Measurements from ENCODE around the gene EXOC4. TPM values are rescaled to one million over a fixed set of nuclear protein-coding genes. Genes with fewer than 3 reads are reported as not detected.

The EXOC4 gene
- total RNA-seq, 1 experiment from 2014 or later, result 75.8 TPM

DNA sequence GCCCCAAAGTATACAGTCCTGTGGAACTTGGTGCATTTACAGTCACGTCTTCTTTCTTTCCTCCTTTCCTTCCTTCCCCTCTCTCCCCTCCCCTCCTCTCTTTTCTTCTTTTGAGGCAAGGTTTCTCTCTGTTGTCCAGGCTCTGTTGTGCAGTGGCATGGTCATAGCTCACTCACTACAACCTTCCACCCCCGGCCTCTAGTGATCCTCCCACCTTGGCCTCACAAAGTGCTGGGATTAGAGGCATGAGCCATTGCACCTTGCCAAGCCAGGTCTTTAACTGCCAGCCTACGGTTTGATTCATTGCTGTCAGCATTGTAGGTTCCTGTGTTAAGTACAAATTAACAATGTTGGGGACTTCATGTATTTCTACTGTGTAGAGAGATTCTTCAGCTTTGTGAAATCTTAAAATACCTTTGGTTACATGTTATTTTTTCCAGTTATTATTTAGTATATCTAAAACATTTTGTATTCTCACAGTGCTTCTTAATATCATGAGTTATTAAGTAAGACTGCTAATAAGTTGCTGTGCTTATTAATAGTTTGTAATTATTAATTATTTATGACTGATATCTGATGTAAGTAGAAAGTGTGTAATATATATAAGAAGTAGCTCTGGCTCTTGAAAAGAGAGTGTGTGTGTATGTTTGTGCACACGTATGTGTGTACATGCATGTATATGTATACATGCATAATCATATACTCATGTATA, 320.8 kb downstream of the EXOC4 start:
- no peak overlapping the region for H2BK120ac ChIP-seq (ENCODE audit: low read depth, low read length, poor library complexity, severe bottlenecking)
- Mint-ChIP-seq H3K36me3 (ENCODE audit: insufficient read depth in 1 of 3, low read depth in 3 of 3) (no peaks in the 10 kb centered on the region), H3K4me3 (no peak overlapping the region), H3K27me3 (ENCODE audit: low read depth) (no peaks in the 10 kb centered on the region), H3K9me3 (no peaks in the 10 kb centered on the region), H3K4me1 (peaks cover 13 to 16% of the 10 kb centered on the region in 2 experiments), H3K27ac (0 out of 7 replicates have a peak overlapping the region, but pooled peaks of 1 of the 3 experiments have one; percentile 9)
- H3K4me1 ChIP-seq (ENCODE audit: insufficient read depth, low read length), result no peaks in the 10 kb centered on the region; the same call in 1 of the 2 replicates
- no peak overlapping the region for H4K91ac ChIP-seq (ENCODE audit: insufficient read length, low read depth, low read length)
- no peak overlapping the region for H3K27ac ChIP-seq (ENCODE audit: insufficient read length, low read depth, low read length)
- H3K23me2 ChIP-seq (ENCODE audit: insufficient read length, low read depth, low read length, poor library complexity, severe bottlenecking), result no peaks in the 10 kb centered on the region
- H3K79me2 ChIP-seq (ENCODE audit: insufficient read depth, low read length), result no peaks in the 10 kb centered on the region
- no peak overlapping the region for H2AK5ac ChIP-seq (ENCODE audit: insufficient read length, low read length)
- no peak overlapping the region for H2BK20ac ChIP-seq (ENCODE audit: low read depth, low read length, poor library complexity, severe bottlenecking)
- no peak overlapping the region for H3T11ph ChIP-seq (ENCODE audit: low read length)
- no peak overlapping the region for H3K4ac ChIP-seq (ENCODE audit: low read depth, low read length)
- no peak overlapping the region for H3K23ac ChIP-seq (ENCODE audit: insufficient read length, low read depth, low read length)
- no peak overlapping the region for H2BK15ac ChIP-seq (ENCODE audit: low read depth, low read length)
- H3K18ac ChIP-seq (ENCODE audit: insufficient read length, low read depth, low read length), result no peak overlapping the region
- H4K8ac ChIP-seq (replicated peaks; ENCODE audit: insufficient read length, low read depth, low read length), result no peak overlapping the region
- H2AFZ ChIP-seq (ENCODE audit: low read length), result no peak overlapping the region
- TF ChIP-seq, protein P1, sequence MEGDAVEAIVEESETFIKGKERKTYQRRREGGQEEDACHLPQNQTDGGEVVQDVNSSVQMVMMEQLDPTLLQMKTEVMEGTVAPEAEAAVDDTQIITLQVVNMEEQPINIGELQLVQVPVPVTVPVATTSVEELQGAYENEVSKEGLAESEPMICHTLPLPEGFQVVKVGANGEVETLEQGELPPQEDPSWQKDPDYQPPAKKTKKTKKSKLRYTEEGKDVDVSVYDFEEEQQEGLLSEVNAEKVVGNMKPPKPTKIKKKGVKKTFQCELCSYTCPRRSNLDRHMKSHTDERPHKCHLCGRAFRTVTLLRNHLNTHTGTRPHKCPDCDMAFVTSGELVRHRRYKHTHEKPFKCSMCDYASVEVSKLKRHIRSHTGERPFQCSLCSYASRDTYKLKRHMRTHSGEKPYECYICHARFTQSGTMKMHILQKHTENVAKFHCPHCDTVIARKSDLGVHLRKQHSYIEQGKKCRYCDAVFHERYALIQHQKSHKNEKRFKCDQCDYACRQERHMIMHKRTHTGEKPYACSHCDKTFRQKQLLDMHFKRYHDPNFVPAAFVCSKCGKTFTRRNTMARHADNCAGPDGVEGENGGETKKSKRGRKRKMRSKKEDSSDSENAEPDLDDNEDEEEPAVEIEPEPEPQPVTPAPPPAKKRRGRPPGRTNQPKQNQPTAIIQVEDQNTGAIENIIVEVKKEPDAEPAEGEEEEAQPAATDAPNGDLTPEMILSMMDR (conservative IDR thresholded peaks at IDR 0.05), result no peak
- WGBS (ENCODE audit: extremely low coverage, insufficient read length, low lambda C conversion rate), result no CpG with 5 or more reads among the region's 4 CpGs
- no peak overlapping the region for H4K5ac ChIP-seq (ENCODE audit: insufficient read length, low read depth, low read length)
- H3K14ac ChIP-seq (ENCODE audit: insufficient read depth, low read length), result no peak overlapping the region
- no peaks in the 10 kb centered on the region for H3K9me3 ChIP-seq (ENCODE audit: control insufficient read depth, low read depth, low read length)
- no peak overlapping the region for H3K56ac ChIP-seq (ENCODE audit: insufficient read length, low read depth, low read length)
- no peak overlapping the region for H3K4me2 ChIP-seq (ENCODE audit: insufficient read depth, insufficient read length, low read length)
- H2BK5ac ChIP-seq (ENCODE audit: insufficient read length, low read length), result no peak overlapping the region
- no peak overlapping the region for H3K9ac ChIP-seq (ENCODE audit: extremely low read depth, insufficient read length, low read length)
- no peaks in the 10 kb centered on the region for H4K20me1 ChIP-seq (ENCODE audit: control insufficient read depth, insufficient read depth, insufficient read length)
- no peak overlapping the region for H2BK12ac ChIP-seq (ENCODE audit: insufficient read length, low read depth, low read length)
- no peak for DNase-seq
- H3K79me1 ChIP-seq (ENCODE audit: insufficient read depth, low read depth, low read length, poor library complexity, severe bottlenecking), result no peaks in the 10 kb centered on the region
- no peaks in the 10 kb centered on the region for H3K27me3 ChIP-seq (ENCODE audit: insufficient read depth, low read length)
